Fibroblast of lung (primary cell): Measurements from ENCODE around the gene HEG1.

Experiments used
- CTCF ChIP-seq, 2 donors: IDR thresholded peaks in 1 of 2; conservative IDR thresholded peaks in 1 of 2; 1 replicate in 1 of 2; 2 replicates in 1 of 2; pipeline ENCODE4 v1.5.1; 2011 to 2012; ENCODE audit warnings: low read length in 2 of 2, control low read depth in 1 of 2, inconsistent platforms in 1 of 2, low read depth in 1 of 2, mild to moderate bottlenecking in 1 of 2
- EZH2 ChIP-seq: IDR thresholded peaks from 2 replicates; pipeline ENCODE4 v1.5.1; 2012; ENCODE audit warnings: low read length, control low read depth, mild to moderate bottlenecking; ENCODE audit errors: missing control alignments

GRCh38 chr3:124927574-124928045, 128.2 kb downstream of the HEG1 start:
- TF ChIP-seq CTCF (conservative IDR thresholded peaks at IDR 0.05 in 1 of 2, IDR thresholded peaks at IDR 0.05 in 1 of 2; ENCODE audit: low read depth in 1 of 2, low read length in 2 of 2), result no peak
- no peak for TF ChIP-seq EZH2
